HEK293 (cell line): ENCODE measurements around the gene ZNF385C.
A peak's percentile ranks its signal among the peaks of the same experiment; 100 is the strongest.

Experiments used
- CTCF ChIP-seq: fragments of 450-650 bp; formaldehyde crosslinking; IDR thresholded peaks from 2 replicates; pipeline ENCODE4 v1.5.1; 2016; ENCODE audit warnings: missing biosample characterization, missing genetic modification characterization
- ELK4 ChIP-seq: IDR thresholded peaks from 2 replicates; pipeline ENCODE4 v1.6.1; 2011; ENCODE audit warnings: mild to moderate bottlenecking, low read depth, low read length, borderline replicate concordance
- INSM2 ChIP-seq: fragments of 450-650 bp; formaldehyde crosslinking; IDR thresholded peaks from 2 replicates; pipeline ENCODE4 v1.5.1; 2016; ENCODE audit warnings: missing biosample characterization, missing genetic modification characterization
- KLF10 ChIP-seq: fragments of 450-650 bp; IDR thresholded peaks from 2 replicates; pipeline ENCODE4 v1.5.1; 2018; ENCODE audit warnings: missing biosample characterization, mild to moderate bottlenecking, missing genetic modification characterization
- KLF16 ChIP-seq: fragments of 450-650 bp; formaldehyde crosslinking; IDR thresholded peaks from 2 replicates; pipeline ENCODE4 v1.5.1; 2017; ENCODE audit warnings: missing biosample characterization, missing genetic modification characterization
- OSR2 ChIP-seq: fragments of 450-650 bp; formaldehyde crosslinking; IDR thresholded peaks from 2 replicates; pipeline ENCODE4 v1.5.1; 2016; ENCODE audit warnings: missing biosample characterization, missing genetic modification characterization
- SP7 ChIP-seq: fragments of 450-650 bp; formaldehyde crosslinking; IDR thresholded peaks from 2 replicates; pipeline ENCODE4 v1.5.1; 2016; ENCODE audit warnings: missing biosample characterization, missing genetic modification characterization
- ZBTB1 ChIP-seq: fragments of 450-650 bp; formaldehyde crosslinking; IDR thresholded peaks from 2 replicates; pipeline ENCODE4 v1.5.1; 2016; ENCODE audit warnings: missing biosample characterization, missing genetic modification characterization
- ZBTB49 ChIP-seq: fragments of 450-650 bp; formaldehyde crosslinking; IDR thresholded peaks from 2 replicates; pipeline ENCODE4 v1.5.1; 2016; ENCODE audit warnings: missing biosample characterization, missing genetic modification characterization, low read depth
- ZFP3 ChIP-seq: fragments of 450-650 bp; formaldehyde crosslinking; IDR thresholded peaks from 2 replicates; pipeline ENCODE4 v1.5.1; 2016; ENCODE audit warnings: low read depth, missing biosample characterization, missing genetic modification characterization
- ZIC2 ChIP-seq: fragments of 450-650 bp; formaldehyde crosslinking; IDR thresholded peaks from 2 replicates; pipeline ENCODE4 v1.5.1; 2016; ENCODE audit warnings: missing biosample characterization, missing genetic modification characterization
- ZNF138 ChIP-seq: fragments of 450-650 bp; formaldehyde crosslinking; IDR thresholded peaks from 2 replicates; pipeline ENCODE4 v1.5.1; 2016; ENCODE audit warnings: missing biosample characterization, missing genetic modification characterization, borderline replicate concordance
- ZNF148 ChIP-seq: fragments of 450-650 bp; formaldehyde crosslinking; IDR thresholded peaks from 2 replicates; pipeline ENCODE4 v1.5.0; 2017; ENCODE audit warnings: missing biosample characterization, missing genetic modification characterization, borderline replicate concordance
- ZNF16 ChIP-seq: fragments of 450-650 bp; formaldehyde crosslinking; IDR thresholded peaks from 2 replicates; pipeline ENCODE4 v1.5.1; 2016; ENCODE audit warnings: low read depth, missing biosample characterization, missing genetic modification characterization
- ZNF169 ChIP-seq: fragments of 450-650 bp; formaldehyde crosslinking; IDR thresholded peaks from 2 replicates; pipeline ENCODE4 v1.5.1; 2016; ENCODE audit warnings: missing biosample characterization, missing genetic modification characterization
- ZNF23 ChIP-seq: fragments of 450-650 bp; formaldehyde crosslinking; IDR thresholded peaks from 2 replicates; pipeline ENCODE4 v1.5.1; 2016; ENCODE audit warnings: missing biosample characterization, missing genetic modification characterization, borderline replicate concordance
- ZNF24 ChIP-seq: fragments of 450-650 bp; formaldehyde crosslinking; IDR thresholded peaks from 2 replicates; pipeline ENCODE4 v1.5.1; 2016; ENCODE audit warnings: missing biosample characterization, missing genetic modification characterization
- ZNF404 ChIP-seq: fragments of 450-650 bp; formaldehyde crosslinking; IDR thresholded peaks from 2 replicates; pipeline ENCODE4 v1.5.1; 2017; ENCODE audit warnings: missing biosample characterization, missing genetic modification characterization
- ZNF513 ChIP-seq: fragments of 450-650 bp; IDR thresholded peaks from 2 replicates; pipeline ENCODE4 v1.5.1; 2018; ENCODE audit warnings: missing biosample characterization, missing genetic modification characterization
- ZNF548 ChIP-seq: fragments of 450-650 bp; formaldehyde crosslinking; IDR thresholded peaks from 2 replicates; pipeline ENCODE4 v1.5.1; 2016; ENCODE audit warnings: missing biosample characterization, missing genetic modification characterization
- ZNF560 ChIP-seq: fragments of 450-650 bp; formaldehyde crosslinking; IDR thresholded peaks from 2 replicates; pipeline ENCODE4 v1.5.1; 2017; ENCODE audit warnings: missing biosample characterization, missing genetic modification characterization, borderline replicate concordance
- ZNF624 ChIP-seq: fragments of 450-650 bp; formaldehyde crosslinking; IDR thresholded peaks from 2 replicates; pipeline ENCODE4 v1.5.1; 2017; ENCODE audit warnings: missing biosample characterization, missing genetic modification characterization
- ZNF639 ChIP-seq: fragments of 450-650 bp; formaldehyde crosslinking; IDR thresholded peaks from 2 replicates; pipeline ENCODE4 v1.5.1; 2016; ENCODE audit warnings: missing biosample characterization, missing genetic modification characterization
- ZNF791 ChIP-seq: fragments of 450-650 bp; formaldehyde crosslinking; IDR thresholded peaks from 2 replicates; pipeline ENCODE4 v1.5.1; 2016; ENCODE audit warnings: missing biosample characterization, missing genetic modification characterization

ZNF385C gene

GRCh38 chr17:42016941-42017865, 81.1 kb downstream of the ZNF385C start, which contains the start of gene DNAJC7 (continued):
- TF ChIP-seq ZNF148 (tag by site-specific recombination), result no peak
- TF ChIP-seq ZNF16 (tag by site-specific recombination), result no peak
- TF ChIP-seq ZNF791, result no peak
- TF ChIP-seq OSR2 (tag by site-specific recombination), result no peak; the same call in 1 of the 2 replicates
- TF ChIP-seq ZFP3, result no peak
- no peak for TF ChIP-seq ZNF560 (tag by site-specific recombination)
- TF ChIP-seq ZNF169 (tag by site-specific recombination), result no peak
- peak; percentile 66 for TF ChIP-seq CTCF (tag by site-specific recombination)
- peak; percentile 80 for TF ChIP-seq SP7 (tag by site-specific recombination)
- 0 out of 2 replicates have a peak, but pooled peaks have one; percentile 63 for TF ChIP-seq INSM2
- TF ChIP-seq ZIC2, result peak; percentile 93
- peak; percentile 73; the same call in 1 of the 2 replicates for TF ChIP-seq ZNF24 (tag by site-specific recombination)
- TF ChIP-seq ZNF138 (tag by site-specific recombination), result 0 out of 2 replicates have a peak, but pooled peaks have one; percentile 44
- no peak for TF ChIP-seq ZBTB1 (tag by site-specific recombination)
- TF ChIP-seq ELK4, result peak; percentile 67; the same call in 1 of the 2 replicates
- TF ChIP-seq ZNF513 (tag by site-specific recombination), result no peak
- no peak for TF ChIP-seq ZNF624 (tag by site-specific recombination)
- TF ChIP-seq ZNF23 (tag by site-specific recombination), result no peak
- no peak for TF ChIP-seq ZNF404 (tag by site-specific recombination)
- TF ChIP-seq ZNF548 (tag by site-specific recombination), result no peak
- no peak for TF ChIP-seq ZBTB49 (tag by site-specific recombination)
- peak; percentile 79; the same call in 1 of the 2 replicates for TF ChIP-seq ZNF639 (tag by site-specific recombination)
- TF ChIP-seq KLF16 (tag by site-specific recombination), result peak; percentile 94
- TF ChIP-seq KLF10, result peak; percentile 30; the same call in 1 of the 2 replicates
